HL-60/S4 treated with retinoic acid at 250 ng/mL for 4 days and 3 days (cell line): ENCODE results near the gene CUBN.

ENCODE experiments used
- in situ Hi-C: fragments of 300-500 bp; cut with MboI; formaldehyde crosslinking; loops from 2 replicates; pipeline ENCODE4 v1.7.0; 2022; ENCODE audit warnings: low sequenced_read_pairs

Gene CUBN

DNA sequence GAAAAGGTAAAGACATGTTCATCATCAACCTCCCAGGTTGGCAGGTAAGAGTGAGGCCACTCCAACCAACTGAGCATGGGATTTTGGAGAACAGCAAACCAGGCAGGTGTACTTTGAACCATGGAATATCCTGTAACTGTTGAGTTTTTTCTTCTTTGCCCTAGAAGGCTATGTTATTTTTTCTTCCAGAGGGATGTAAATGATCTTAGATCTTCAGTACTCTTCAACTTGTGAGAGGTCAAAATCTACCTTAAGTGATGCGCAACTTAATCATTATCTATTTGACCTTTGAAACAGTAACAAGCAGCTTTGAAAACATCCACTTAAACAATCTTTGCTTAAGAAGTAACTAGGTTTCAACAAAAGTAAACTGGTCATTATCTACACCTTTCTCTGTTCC, at the start of gene CUBN:
TSS of gene CUBN (minus strand) at position 71 of the 400 bp plus-strand sequence. CDS start at position 25, 46 bp downstream.
- in situ Hi-C loops, result no loop called here

DNA sequence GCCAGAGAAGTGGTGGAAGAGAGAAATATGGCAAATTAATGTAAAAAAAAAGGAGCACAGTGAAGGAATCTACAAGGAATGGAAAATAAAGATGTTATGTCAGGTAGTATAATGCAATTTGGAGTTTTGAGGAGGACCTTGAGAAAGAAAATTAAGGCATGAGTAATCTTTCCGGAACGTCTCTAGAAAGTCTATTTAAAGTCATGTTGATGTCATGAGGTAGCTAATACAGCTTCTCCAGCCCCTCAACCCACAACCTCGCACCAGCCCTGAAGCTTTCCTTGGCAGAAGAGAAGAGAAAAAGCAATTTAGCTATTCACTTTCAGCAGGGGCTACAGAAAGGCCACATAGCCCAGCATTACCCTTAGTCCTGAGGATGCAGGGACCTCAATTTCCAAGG, 49.4 kb upstream of the CUBN start:
- in situ Hi-C loops, result no loop called here

- in situ Hi-C loops, result no loop called here
These were observed 48.4 kb upstream of the CUBN start for GRCh38 chr10:17178006-17178405.

- in situ Hi-C loops, result no loop called here
These were observed 47.4 kb upstream of the CUBN start for GRCh38 chr10:17177014-17177413.

- in situ Hi-C loops, result no loop called here
These were observed 46.5 kb upstream of the CUBN start for GRCh38 chr10:17176091-17176490.

DNA sequence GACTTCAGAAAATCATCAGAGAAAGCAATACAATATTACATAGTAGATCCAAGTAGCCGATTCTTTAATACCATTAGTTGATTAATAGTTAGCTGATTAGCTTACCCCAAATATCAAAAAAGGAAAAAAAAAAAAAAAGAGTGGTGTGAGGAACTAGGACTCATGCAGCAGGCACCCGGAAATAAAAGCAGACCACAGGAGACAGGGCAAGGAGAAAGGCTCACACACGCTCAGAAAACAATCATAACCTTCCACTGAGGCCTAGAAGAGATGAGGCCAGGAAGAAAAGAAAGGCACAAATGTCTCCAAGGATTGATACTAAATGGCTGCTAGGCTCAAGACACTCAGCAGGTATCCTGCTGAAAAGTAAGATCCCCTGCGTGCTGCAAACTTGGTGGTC, 45.9 kb upstream of the CUBN start:
- in situ Hi-C loops, result no loop called here

GRCh38 chr10:17174626-17175025, 45.0 kb upstream of the CUBN start:
- in situ Hi-C loops, result no loop called here

DNA sequence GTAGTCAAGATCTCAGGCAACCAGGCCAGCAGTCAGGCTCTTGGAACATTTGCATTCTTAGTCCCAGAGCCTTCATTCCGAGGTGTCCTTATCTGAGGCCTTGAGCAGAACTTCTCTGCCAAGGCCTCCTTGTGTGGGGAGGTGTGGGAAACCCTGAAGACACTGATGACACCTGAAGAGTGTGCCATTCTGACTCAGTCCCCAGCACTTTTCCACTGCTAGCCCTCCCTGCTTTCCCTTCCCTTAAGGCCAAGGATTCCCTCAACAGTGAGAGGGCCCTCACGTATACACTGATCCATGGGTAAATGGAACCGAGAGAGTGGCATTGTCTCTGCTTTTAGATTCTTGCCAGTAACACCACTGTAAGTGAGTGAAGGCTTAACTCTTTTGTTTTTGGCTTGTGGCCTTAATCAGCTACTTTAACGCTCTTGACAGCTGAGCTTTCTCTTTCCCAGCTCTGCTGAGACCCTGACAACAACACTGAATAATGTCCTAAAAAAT, 41.6 kb upstream of the CUBN start:
- in situ Hi-C loops, result no loop called here

GRCh38 chr10:17169803-17170202, 40.2 kb upstream of the CUBN start:
- in situ Hi-C loops, result no loop called here

- in situ Hi-C loops, result no loop called here
These were observed 37.1 kb upstream of the CUBN start for GRCh38 chr10:17166699-17167098.

DNA sequence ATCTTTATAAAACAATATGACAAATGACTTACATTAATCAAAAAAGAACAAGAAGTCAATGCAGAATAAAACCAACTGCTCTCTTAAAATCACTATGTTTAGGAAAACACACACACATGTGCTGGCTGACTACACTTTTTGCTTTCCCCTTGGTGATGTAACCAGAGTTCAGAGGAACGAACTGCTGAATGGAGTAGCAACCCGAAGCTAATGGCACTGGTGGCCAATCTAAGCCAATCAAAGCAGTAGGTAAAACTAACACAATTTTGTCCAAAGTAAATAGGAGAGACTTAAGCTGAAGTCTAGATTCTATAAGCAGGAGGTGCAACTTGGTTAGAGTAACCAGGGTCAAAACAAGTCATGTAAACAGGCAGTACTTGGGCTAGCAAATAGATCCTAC, 33.2 kb upstream of the CUBN start:
- in situ Hi-C loops, result no loop called here

DNA sequence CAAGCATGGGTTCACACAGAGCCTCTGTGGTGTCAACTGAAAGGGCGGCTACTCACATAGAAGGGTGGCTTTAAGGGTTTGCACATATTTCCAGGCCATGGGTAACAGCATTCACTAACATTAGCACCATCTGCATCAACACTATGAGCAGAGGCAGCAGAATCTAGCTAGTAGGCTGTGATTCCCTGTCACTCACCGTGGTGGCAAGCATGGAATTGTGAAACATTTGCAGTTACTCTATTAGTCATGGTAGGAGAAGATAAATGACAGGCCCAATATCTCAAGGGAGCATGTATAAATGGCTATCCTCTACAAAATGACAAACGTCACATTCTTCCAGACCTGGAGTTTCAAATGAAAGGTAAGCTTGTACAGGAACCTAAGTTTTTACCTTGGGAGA, 32.2 kb upstream of the CUBN start:
- in situ Hi-C loops, result no loop called here

DNA sequence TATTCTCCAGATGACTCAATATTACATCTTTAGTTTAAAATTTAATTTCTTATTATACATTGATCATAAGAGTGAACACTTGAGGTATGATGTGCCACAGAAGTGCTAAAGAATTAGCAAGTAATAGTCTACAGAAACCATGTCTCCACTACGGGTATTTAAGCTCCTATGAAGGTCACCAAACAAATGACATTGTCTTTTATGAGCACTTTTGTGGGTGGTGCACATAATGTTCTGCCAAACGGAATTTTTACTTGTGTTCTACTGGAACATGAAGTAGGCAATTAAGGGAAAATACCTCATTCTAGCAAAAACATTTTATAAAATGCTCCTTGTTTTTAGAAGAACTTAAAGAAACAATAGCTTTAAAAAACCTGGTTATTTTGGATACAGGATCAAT, 27.4 kb upstream of the CUBN start:
- in situ Hi-C loops, result no loop called here

DNA sequence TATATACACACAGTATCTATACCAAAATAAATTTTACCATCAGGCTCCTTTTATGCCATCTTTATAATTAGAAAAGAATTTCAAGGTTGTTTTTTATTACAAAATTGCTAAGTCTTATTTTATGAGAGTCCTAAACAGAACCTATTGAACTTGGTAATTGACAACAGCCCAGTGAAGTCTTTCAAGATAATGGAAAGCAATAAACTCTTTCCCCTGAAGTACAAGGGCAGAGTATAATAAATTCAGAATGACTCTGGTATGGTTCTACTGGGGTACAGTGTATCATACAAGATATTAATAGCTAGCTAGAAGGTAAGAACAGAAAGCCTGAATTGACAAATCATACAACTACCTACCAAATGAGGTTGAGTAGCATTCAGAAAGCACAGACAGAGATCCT, 26.2 kb upstream of the CUBN start:
- in situ Hi-C loops, result no loop called here

DNA sequence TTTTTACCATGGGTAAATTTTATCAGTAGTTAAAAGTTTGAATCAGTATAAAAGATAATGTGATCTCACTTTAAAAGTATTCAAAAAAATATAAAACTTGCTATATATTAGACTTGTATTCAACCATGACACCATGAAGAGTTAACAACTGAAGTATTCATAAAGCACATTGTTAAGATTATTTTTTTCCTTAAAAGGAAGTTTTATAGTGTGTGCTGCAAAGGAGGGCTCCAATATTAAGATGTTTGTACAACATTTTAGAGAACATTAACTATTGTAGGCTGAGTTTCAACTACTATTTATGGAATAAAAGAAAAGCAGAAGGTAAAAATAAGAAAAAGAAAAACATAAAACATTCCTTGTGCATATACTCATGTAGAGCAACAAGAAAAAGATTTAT, 24.5 kb upstream of the CUBN start:
- in situ Hi-C loops, result no loop called here

- in situ Hi-C loops, result no loop called here
These were observed 23.7 kb upstream of the CUBN start for GRCh38 chr10:17153321-17153720.

DNA sequence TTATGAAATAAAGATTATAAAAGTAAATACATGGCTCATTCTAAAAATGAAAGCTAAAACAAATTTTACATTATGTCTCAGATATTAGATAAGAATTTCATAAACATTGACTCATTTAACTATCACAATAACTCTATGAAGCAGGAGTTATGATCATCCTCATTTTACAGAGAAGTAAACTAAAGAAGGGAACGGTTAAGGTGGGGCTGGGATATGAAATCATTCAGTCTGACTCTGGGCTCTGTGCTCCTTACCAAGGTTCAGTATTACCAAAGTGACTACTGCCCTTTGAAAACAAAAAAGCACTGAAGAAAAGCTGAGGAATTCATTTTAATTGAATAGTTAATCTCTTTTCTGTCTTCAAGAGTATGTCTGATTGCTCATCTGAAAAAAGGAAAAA, 22.1 kb upstream of the CUBN start:
- in situ Hi-C loops, result no loop called here

GRCh38 chr10:17147884-17148489, 18.4 kb upstream of the CUBN start:
- in situ Hi-C loops, result no loop called here

DNA sequence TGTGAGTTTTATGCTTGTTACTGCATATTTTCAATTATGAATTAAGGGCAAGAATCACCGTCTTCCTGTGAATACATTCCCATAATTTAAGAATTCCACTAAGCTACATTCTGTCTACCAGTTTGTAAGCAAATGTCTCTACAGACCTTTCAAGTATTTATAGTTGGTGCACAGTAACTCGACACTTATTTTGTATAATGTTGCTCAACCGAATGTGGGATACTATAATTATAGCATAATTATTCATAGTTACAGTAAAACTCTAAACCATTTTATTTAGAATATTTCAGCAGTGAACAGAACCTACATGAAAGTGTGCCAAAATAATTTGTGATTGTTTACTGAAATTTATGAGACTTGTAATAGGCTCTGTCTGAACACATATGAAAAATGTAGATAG, 17.3 kb upstream of the CUBN start:
- in situ Hi-C loops, result no loop called here

DNA sequence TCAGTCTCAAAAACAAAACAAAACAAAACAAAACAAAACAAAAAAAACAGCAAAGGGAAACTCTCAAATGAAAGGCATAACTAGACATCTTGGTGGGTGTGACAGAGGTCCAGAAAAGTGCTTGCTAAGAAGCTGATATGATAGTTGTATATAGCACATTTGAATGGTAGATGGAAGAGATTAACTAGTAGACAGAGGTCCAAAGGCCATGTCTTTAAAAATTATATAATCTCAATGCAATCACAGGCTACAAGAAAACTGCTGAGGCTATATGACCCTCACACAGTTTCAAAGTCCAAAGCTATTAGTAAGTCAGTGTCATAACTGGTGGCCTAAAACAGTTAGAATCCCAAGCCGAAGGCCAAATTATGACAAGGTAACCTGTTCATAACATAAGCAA, 15.6 kb upstream of the CUBN start:
- in situ Hi-C loops, result no loop called here

DNA sequence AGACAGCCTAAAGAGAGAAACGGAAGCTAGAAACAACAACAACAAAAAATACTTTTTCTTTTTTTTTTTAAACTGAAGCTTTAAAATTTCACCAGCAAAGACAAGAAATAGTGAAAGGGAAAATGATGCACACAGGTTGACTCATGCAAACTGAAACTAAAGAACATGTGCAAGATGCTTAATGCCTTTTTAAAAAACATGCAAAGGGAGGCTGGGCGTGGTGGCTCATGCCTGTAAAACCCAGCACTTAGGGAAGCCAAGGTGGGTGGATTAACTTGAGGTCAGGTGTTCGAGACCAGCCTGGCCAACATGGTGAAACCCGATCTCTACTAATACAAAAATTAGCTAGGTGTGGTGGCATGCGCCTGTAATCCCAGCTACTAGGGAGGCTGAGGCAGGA, 15.1 kb upstream of the CUBN start:
- in situ Hi-C loops, result no loop called here

GRCh38 chr10:17144032-17144431, 14.4 kb upstream of the CUBN start:
- in situ Hi-C loops, result no loop called here

DNA sequence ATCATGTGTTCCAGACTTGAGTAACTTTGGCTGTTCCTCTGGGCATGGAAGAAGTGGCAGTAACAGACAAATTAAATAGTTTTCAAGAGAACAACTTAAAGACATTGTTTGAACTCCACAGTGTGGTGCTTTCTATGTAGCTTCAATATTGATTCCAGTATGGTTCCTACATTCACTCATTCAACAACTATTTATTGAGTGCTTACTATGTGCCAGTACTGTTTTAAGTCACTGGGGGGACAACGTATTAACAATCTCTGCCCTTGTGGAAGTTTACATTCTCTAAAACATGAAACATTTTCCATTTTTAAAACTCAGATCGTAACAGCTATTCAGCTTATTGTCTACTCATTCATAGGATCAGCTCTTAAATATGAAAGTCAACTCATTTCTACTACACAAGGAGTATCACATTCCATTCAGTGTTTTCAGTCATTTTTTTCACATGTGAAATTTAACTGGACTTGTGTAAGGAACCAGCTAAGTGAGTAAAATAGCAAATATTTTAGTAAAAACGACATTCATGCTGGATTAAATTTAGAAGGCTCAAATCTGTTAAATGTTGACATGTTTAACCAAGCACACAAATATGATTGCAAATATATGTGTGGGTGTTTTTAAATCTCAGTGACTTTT, 13.6 kb upstream of the CUBN start:
- in situ Hi-C loops, result no loop called here
